ENCODE measurements around the gene HOATZ.

HOATZ gene

DNA sequence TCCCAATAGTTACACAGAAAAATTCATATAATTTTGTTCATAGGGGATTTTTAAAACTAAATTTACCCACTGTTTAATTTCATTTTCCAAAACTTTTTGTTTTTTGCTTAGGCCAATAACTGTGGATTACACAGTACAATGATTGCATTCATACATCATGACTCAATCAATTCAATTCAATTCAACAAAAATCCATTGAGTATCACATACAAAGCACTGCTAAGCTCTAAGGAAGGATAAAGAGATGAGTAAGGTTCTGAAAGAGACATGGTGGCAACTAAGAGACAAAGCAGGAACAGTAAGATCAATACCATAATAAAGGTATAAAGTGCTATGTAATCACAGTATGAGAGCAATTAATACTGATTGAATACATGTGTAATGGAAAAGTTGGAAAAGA is 16.6 kb downstream of the HOATZ start:
- H3K4me3 ChIP-seq (ENCODE audit: low read length), result no peak overlapping the region
- no peak for TF ChIP-seq ZNF274 (IDR thresholded peaks at IDR 0.05; ENCODE audit: low read depth, low read length)

DNA sequence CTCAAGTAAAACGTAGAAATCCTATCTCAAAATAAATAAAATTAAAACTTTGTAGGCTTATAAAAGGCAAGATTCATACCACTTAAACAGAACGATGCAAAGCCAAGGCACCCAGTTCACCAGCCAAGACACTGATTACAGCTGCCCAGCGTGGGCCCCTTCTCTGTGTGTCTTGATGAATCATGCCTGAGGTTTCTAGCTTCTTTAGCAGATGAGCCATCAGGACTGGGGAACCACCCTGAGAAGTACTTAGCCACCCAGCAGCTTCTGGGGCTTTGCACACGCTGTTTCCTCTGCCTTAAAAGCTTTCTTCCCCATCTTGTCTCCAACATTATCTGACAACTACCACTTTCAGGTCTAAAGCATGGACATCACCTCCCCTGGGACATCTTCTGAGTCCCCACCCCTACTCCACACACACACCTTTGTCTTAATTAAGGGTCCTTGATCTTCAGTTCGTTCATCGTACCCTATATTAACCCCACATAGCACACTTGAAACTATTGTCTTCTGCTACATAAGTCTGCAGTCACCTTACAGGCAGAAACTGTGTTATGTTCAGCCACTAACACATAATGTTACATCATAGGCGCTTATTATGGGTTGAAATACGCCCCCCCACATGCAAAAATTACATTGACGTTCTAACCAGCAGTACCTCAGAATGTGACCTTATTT is 17.2 kb downstream of the HOATZ start:
- no peak overlapping the region for H3K4me3 ChIP-seq (ENCODE audit: low read length)
- no peak for TF ChIP-seq ZNF274 (IDR thresholded peaks at IDR 0.05; ENCODE audit: low read depth, low read length)

DNA sequence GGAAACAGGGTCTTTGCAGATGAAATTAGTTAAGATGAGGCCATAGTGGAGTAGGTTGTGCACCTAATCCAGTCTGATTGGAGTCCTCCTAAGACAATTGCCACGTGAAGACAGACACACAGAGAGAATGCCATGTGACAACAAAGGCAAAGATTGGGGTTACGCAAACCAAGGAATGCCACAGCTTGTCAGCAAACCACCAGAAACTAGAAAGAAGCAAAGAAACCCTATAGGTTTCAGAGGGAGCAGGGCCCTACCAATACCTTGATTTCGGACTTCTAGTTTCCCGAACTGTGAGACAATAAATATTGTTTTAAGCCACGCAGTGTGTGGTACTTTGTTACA is 17.8 kb downstream of the HOATZ start:
- H3K4me3 ChIP-seq (ENCODE audit: low read length), result no peak overlapping the region
- no peak for TF ChIP-seq ZNF274 (IDR thresholded peaks at IDR 0.05; ENCODE audit: low read depth, low read length)

DNA sequence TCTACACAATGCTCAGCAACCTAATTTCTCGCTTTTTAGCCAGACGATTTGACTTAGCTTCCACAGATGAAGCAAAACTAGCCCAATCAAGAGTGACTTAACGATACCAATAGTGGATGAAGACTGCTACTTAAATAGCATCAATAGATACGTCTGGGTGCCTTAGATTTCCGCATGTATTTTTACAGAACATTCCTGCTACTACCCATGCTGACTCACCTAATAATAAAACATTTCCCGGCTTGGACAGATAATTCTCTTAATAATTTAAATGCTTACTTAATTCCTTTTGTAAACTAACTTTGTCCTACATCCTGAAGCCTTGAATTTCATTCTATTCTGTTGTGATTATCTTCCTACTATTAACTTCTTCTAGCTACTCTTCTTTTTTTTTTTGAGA is 20.7 kb downstream of the HOATZ start:
- TF ChIP-seq ZNF274 (IDR thresholded peaks at IDR 0.05; ENCODE audit: low read depth, low read length), result no peak
- H3K4me3 ChIP-seq (ENCODE audit: low read length), result no peak overlapping the region

DNA sequence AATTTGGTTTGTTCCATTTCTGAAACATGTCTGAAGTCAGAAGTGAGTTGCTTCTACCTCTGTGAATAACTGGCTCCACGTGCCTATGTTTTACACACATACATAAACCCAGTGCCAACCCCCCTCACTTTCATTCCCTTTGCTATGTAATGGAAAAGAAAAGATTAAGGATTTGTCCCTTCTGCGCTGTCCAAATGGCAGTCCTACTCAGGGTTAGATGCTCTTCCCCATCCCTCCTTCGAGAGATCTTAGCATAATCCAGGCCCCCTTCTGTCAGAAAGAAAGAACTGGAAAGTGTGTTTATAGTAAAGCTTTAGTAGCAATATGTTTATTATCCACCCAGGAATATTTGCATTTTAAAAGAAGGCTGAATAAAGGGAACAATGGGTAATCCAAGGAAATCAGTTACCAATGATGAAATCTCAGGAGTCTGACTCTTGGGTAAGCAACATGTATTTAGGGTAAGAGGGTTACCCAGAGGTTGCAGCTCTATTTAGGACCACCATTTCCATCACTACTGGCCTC is 22.8 kb downstream of the HOATZ start:
- no peak overlapping the region for H3K4me3 ChIP-seq (ENCODE audit: low read length)
- no peak for TF ChIP-seq ZNF274 (IDR thresholded peaks at IDR 0.05; ENCODE audit: low read depth, low read length)

DNA sequence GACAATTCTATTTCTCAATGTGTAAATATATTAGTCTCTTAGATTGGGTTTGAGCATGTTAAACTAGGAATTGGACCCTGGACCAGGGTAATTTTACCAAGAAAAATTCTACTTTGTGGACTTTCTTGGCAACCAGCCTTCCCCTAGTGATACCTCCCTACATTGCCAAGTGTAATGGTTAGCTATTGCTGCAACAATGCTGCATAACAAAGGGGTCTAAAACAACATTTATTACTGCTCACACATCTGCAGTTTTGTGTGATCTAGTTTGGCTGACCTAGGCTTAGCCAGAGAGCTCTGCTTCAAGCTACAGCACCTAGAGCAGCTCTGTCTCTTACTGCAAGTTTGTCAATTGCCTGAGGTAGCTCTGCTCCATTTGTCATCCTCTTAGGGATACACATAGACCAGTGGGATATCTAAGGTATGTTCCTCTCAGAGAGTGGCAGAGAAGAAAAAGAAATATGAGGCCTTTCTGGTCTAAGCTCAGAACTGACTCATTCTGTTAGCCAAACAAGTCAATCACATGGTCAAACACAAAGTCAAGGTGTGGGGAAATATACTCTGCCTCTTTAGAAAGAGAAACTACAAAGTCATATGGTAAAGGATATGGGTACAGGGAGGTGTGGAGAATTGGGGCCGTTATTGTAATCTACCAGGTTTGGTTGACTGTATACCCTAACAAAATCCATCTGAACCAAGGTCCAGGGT is 24.0 kb downstream of the HOATZ start:
- TF ChIP-seq ZNF274 (IDR thresholded peaks at IDR 0.05; ENCODE audit: low read depth, low read length), result no peak
- no peak overlapping the region for H3K4me3 ChIP-seq (ENCODE audit: low read length)

DNA sequence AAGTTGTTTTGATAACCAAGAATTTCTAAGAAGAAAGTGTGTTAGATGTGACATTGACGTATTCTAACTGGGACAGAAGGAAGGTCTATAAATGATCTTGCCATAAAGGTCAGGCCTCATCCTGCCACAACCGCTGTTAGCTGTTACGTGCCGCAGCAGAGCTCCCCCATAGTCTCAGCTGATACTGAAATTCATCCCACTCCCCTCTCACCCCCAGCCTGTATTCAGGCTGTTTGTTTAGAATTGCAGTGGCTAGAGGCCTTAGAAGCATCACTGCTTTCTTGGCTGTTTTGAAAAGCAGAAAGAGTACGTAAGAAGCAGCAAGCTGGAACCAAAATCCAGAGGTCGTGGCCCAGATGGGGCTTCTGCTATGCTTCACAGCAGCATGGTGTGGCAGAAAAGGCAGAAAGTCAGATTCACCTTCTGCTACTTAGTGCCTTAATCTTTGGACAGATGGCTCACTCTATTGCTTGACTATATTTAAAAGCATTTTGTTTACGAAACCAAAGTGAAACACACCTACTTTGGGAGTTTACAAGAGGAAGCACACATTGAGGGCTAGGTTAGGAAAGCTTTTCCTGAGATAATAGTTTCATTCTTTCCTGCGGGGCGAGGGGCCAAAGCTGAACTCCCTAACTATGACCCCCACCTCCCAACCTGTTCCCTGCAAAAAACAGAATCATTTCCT is 25.0 kb downstream of the HOATZ start:
- no peak overlapping the region for H3K4me3 ChIP-seq (ENCODE audit: low read length)
- TF ChIP-seq ZNF274 (IDR thresholded peaks at IDR 0.05; ENCODE audit: low read depth, low read length), result no peak

DNA sequence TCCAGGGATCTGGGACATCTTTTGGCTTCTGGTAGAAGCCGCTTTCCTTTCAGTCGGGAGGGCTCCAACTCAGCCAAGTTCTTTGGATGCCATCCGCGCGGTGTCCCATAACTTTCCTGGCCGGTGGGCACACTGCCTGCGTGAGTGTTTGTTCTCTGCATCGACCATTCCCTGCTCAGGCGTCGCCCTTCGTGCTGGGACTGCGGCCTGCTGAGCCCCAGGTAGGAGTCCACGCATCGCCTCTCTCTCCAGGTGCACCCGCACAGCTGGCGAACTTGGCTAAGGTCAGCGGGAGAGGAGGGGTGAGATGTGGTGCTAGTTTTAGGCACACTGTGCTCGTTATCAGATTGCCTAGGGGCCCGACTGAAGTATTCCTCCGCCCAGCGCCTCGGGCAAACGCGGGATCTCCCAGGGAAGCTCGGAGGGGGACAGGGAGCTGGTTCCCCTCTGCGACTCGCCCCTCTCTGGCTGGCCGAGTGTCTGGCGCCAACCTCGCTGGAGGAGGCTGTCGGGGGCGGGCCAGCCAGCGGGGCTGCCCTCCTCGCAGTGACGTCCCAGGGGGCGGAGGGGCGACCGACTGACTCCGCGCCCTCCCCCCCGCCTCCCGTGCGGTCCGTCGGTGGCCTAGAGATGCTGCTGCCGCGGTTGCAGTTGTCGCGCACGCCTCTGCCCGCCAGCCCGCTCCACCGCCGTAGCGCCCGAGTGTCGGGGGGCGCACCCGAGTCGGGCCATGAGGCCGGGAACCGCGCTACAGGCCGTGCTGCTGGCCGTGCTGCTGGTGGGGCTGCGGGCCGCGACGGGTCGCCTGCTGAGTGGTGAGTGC is 25.7 kb downstream of the HOATZ start, which contains the start of gene LAYN:
TSS of gene LAYN (plus strand) at position 607 of the 823 bp plus-strand sequence. CDS start at position 731, 124 bp downstream.
- TF ChIP-seq ZNF274 (IDR thresholded peaks at IDR 0.05; ENCODE audit: low read depth, low read length), result no peak
- no peak within 1 kb of the TSS; the same call in 1 of the 2 replicates for H3K4me3 ChIP-seq (ENCODE audit: low read length)

DNA sequence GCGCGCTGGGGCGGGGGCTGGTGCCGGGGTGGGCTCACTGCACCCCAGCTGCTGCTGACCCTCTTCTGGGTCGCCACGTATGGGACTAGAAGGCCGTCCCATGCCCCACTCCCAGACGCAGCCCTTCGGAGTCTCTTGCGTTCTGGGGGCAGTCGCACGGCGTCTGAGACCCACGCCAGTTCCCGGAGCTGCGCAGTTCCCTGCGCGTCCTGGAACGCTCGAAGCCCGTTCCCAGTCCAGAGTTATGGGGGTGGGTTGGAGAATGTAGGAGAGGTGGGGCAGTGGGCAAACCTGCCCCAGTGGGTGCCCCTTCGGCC is 26.3 kb downstream of the HOATZ start:
- TF ChIP-seq ZNF274 (IDR thresholded peaks at IDR 0.05; ENCODE audit: low read depth, low read length), result no peak
- no peak overlapping the region; the same call in 1 of the 2 replicates for H3K4me3 ChIP-seq (ENCODE audit: low read length)

DNA sequence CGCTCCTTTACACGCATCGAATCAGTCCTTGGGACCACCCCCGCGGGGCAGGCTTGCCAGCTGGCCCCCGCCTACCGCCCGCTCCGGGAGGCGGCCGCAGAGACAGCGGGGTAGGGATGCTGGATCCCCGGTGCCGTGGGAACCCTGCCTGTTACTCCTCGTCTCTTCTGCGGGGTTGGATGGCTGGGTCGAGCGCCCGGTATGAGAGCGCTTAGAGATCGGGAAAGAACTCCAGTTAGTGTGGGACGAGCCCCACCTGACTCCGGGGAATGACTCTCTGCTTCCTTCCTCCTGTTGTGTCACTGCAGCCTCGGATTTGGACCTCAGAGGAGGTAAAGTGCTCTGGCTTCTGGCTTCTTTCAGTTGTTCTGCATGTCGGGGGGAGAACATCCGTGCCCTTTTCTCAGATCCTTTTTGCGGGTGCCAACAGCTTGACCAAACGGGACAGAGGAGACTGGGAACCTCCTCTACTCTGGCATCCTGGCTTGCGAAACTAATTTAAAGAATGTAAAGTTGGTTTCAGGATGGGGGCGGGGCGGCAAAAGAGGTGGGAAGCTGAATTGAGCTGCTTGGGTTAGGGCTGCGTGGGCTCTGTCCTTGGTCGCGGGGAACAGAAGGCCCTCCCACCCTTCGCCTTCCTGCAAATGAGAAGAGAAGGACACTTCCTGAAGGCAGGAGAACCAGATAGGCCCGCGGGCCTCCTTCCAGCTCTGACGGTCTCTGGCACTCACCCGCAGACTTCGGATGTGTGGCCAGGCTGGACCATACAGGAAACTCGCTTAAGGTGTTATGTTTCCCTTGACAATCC is 26.9 kb downstream of the HOATZ start:
- TF ChIP-seq ZNF274 (IDR thresholded peaks at IDR 0.05; ENCODE audit: low read depth, low read length), result no peak
- no peak overlapping the region; the same call in 1 of the 2 replicates for H3K4me3 ChIP-seq (ENCODE audit: low read length)

DNA sequence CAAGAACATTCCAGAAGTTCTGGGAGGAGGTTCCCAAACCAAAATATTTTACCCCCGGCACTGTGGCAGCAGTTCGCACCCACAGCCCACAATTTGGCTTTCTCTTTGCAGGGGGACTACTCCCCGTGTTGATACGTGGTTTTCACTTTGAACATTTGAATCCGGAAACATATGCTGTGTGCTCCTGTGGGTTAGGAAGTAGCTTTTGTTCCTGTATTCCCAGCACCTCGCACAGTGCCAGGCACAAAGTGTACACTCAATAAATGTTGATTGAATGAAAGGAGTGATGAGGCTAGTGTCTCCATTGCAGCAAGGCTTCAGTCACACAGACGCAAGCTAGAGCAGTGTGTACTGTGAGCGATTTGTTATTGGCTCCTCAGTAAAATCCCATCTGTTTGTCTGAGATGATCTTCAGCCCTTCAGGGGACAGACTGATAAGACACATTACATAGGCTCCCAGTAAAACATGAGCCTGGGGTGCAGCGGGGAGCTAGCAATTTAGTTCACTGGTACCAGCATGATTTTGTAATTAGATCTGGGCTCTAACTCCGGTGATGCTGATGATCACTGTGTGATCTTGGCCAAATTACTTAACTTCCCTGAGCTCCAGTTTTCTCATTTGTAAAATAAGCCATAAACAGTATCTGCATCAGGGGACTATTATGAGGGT is 28.2 kb downstream of the HOATZ start:
- TF ChIP-seq ZNF274 (IDR thresholded peaks at IDR 0.05; ENCODE audit: low read depth, low read length), result no peak
- no peak overlapping the region for H3K4me3 ChIP-seq (ENCODE audit: low read length)

DNA sequence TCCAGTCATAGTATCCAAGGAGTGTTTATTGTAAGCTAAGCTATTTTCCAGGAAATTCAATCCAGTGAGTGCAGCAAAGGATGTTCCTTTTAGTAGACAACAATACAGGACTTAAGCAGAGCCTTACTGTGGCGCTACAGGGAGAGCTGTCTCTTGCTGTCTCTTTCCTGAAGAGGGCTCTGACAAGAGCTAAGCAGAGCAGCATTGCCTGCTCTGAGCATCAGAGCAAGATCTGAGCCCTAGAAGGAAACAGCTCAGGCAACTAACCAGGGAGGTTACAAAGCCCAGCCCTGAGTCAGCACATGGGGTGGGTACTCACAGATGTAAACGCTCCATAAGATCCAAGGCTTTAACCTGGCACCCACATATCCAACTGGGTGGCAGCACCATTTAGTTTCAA is 33.9 kb downstream of the HOATZ start:
- no peak for TF ChIP-seq ZNF274 (IDR thresholded peaks at IDR 0.05; ENCODE audit: low read depth, low read length)
- H3K4me3 ChIP-seq (ENCODE audit: low read length), result no peak overlapping the region

Data from GM08714 (cell line).